HepG2 (cell line): ENCODE results near the gene PNKD. TPM values are rescaled to one million over a fixed set of nuclear protein-coding genes. Genes with fewer than 3 reads are reported as not detected.

ENCODE experiments used
- AKNA ChIP-seq: sonication (generic); formaldehyde crosslinking; IDR thresholded peaks from 2 replicates; pipeline ENCODE4 v1.4.0; 2020; ENCODE audit warnings: missing genetic modification reagents, borderline replicate concordance
- CREBL2 ChIP-seq: sonication (generic); formaldehyde crosslinking; IDR thresholded peaks from 2 replicates; pipeline ENCODE4 v1.8.1; 2023; ENCODE audit warnings: missing genetic modification reagents, mild to moderate bottlenecking, borderline replicate concordance
- DZIP1 ChIP-seq: sonication (generic); formaldehyde crosslinking; IDR thresholded peaks from 2 replicates; pipeline ENCODE4 v1.5.0; 2020; ENCODE audit warnings: mild to moderate bottlenecking, missing genetic modification reagents
- HIC2 ChIP-seq: sonication (generic); formaldehyde crosslinking; IDR thresholded peaks from 2 replicates; pipeline ENCODE4 v1.9.0; 2022; ENCODE audit warnings: low read depth, missing genetic modification reagents
- HOXA3 ChIP-seq: sonication (generic); formaldehyde crosslinking; IDR thresholded peaks from 2 replicates; pipeline ENCODE4 v1.5.0; 2020; ENCODE audit warnings: missing genetic modification reagents
- HOXA5 ChIP-seq: sonication (generic); formaldehyde crosslinking; IDR thresholded peaks from 2 replicates; pipeline ENCODE4 v1.4.0; 2020; ENCODE audit warnings: missing genetic modification reagents
- IRF2 ChIP-seq: IDR thresholded peaks from 2 replicates; pipeline ENCODE4 v1.6.1; 2018; ENCODE audit warnings: missing genetic modification reagents, missing compliant biosample characterization
- MTERF4 ChIP-seq: sonication (generic); formaldehyde crosslinking; IDR thresholded peaks from 2 replicates; pipeline ENCODE4 v1.8.0; 2023; ENCODE audit warnings: mild to moderate bottlenecking, missing genetic modification reagents
- MXD3 ChIP-seq: IDR thresholded peaks from 2 replicates; pipeline ENCODE4 v1.6.1; 2016; ENCODE audit warnings: mild to moderate bottlenecking, missing biosample characterization, missing genetic modification reagents
- NFE2L1 ChIP-seq: sonication (generic); formaldehyde crosslinking; IDR thresholded peaks from 2 replicates; pipeline ENCODE4 v1.4.0; 2020; ENCODE audit warnings: missing genetic modification reagents, mild to moderate bottlenecking, borderline replicate concordance
- NONO ChIP-seq, 2 experiments: fragments of 450-650 bp in 1 of 2; sonication (generic) in 1 of 2; formaldehyde crosslinking in 1 of 2; IDR thresholded peaks in 1 of 2; conservative IDR thresholded peaks in 1 of 2; 2 replicates each; pipeline versions ENCODE4 v1.6.1 to v1.8.0; 2017 to 2022; ENCODE audit warnings: mild to moderate bottlenecking in 1 of 2, missing genetic modification reagents in 1 of 2, moderate library complexity in 1 of 2
- POGZ ChIP-seq: sonication (generic); formaldehyde crosslinking; IDR thresholded peaks from 2 replicates; pipeline ENCODE4 v1.4.0; 2020; ENCODE audit warnings: mild to moderate bottlenecking, missing genetic modification reagents
- ZFY ChIP-seq: sonication (generic); formaldehyde crosslinking; IDR thresholded peaks from 2 replicates; pipeline ENCODE4 v1.4.0; 2020; ENCODE audit warnings: missing genetic modification reagents
- ZNF292 ChIP-seq: sonication (generic); formaldehyde crosslinking; IDR thresholded peaks from 2 replicates; pipeline ENCODE4 v1.8.1; 2022; ENCODE audit warnings: mild to moderate bottlenecking, low read depth, missing genetic modification reagents, borderline replicate concordance
- ZNF441 ChIP-seq: sonication (generic); formaldehyde crosslinking; IDR thresholded peaks from 2 replicates; pipeline ENCODE4 v1.7.0; 2021; ENCODE audit warnings: missing genetic modification reagents, borderline replicate concordance
- polyA plus RNA-seq, 8 experiments: library from polyadenylated mRNA; depleted of rRNA in 3 of 8; stranded (reverse) in 7 of 8; unstranded in 1 of 8; fragments of >200 nt; fragmentation: Illumina TruSeq in 4 of 8; extraction: Trizol in 4 of 8; gene quantifications; 2 replicates each; pipeline versions ENCODE4 v1.2.1 to v1.2.3, GENCODE V29; 2011 to 2016; ENCODE audit warnings: low read depth in 4 of 8, missing spikeins in 1 of 8, mixed read lengths in 1 of 8; ENCODE audit not compliant: insufficient read depth in 1 of 8
- total RNA-seq, 5 experiments: library from RNA; depleted of rRNA; stranded (reverse); fragments of >200 nt; fragmentation: Illumina TruSeq; extraction: Trizol; gene quantifications; 2 replicates each; pipeline ENCODE4 v1.2.3, GENCODE V29; 2016; ENCODE audit warnings: low read depth in 1 of 5

Gene PNKD
- total and polyA plus RNA-seq, 2 of the 13 experiments (the other 11 are each of a cell fraction or from before 2014, with no cell fraction given) = 55.9 to 80.4 TPM

- TF ChIP-seq HIC2 (CRISPR knock-in tag) = peak; percentile 8; the same call in 1 of the 2 replicates
- peak; percentile 70 for TF ChIP-seq ZFY (CRISPR knock-in tag)
- TF ChIP-seq MXD3 (CRISPR knock-in tag) = no peak; the same call in 1 of the 2 replicates
- TF ChIP-seq POGZ = no peak; the same call in 1 of the 2 replicates
- TF ChIP-seq ZNF292 (CRISPR knock-in tag) = peak; percentile 82
- no peak for TF ChIP-seq NONO (IDR thresholded peaks at IDR 0.05)
- peak; percentile 90 for TF ChIP-seq NONO (CRISPR knock-in tag; conservative IDR thresholded peaks at IDR 0.05)
- peak; percentile 66; the same call in 1 of the 2 replicates for TF ChIP-seq CREBL2 (CRISPR knock-in tag)
- TF ChIP-seq MTERF4 = no peak; the same call in 1 of the 2 replicates
- TF ChIP-seq AKNA (CRISPR knock-in tag) = no peak
- TF ChIP-seq NFE2L1 (CRISPR knock-in tag) = 0 out of 2 replicates have a peak, but pooled peaks have one; percentile 61
- no peak for TF ChIP-seq ZNF441 (CRISPR knock-in tag)
- TF ChIP-seq HOXA3 (CRISPR knock-in tag) = peak; percentile 24; the same call in 1 of the 2 replicates
- peak; percentile 82 for TF ChIP-seq HOXA5 (CRISPR knock-in tag)
- 0 out of 2 replicates have a peak, but pooled peaks have one; percentile 25 for TF ChIP-seq IRF2
- TF ChIP-seq DZIP1 (CRISPR knock-in tag) = no peak; the same call in 1 of the 2 replicates
Measured at GRCh38 chr2:218323526-218324472, 53.5 kb downstream of the PNKD start (continued).
